Measurements from ENCODE around the gene MSI2.

Gene MSI2

GRCh38 chr17:57629886-57630285 lies 373.6 kb downstream of the MSI2 start:
- DNase-seq, result no peak

GRCh38 chr17:57630736-57631135 lies 374.4 kb downstream of the MSI2 start:
- DNase-seq, result no peak

GRCh38 chr17:57631871-57632270 lies 375.5 kb downstream of the MSI2 start:
- DNase-seq, result no peak

- DNase-seq, result no peak
Observed at GRCh38 chr17:57632294-57632693, 376.0 kb downstream of the MSI2 start.

- no peak for DNase-seq
Observed at GRCh38 chr17:57633236-57633635, 376.9 kb downstream of the MSI2 start.

GRCh38 chr17:57634713-57635465 lies 378.6 kb downstream of the MSI2 start:
- DNase-seq, result no peak

- DNase-seq, result no peak
Observed at GRCh38 chr17:57636274-57636673, 380.0 kb downstream of the MSI2 start.

GRCh38 chr17:57636985-57637665 lies 380.8 kb downstream of the MSI2 start:
- no peak for DNase-seq

GRCh38 chr17:57637666-57638010 lies 381.3 kb downstream of the MSI2 start:
- DNase-seq, result no peak

GRCh38 chr17:57638284-57638683 lies 382.0 kb downstream of the MSI2 start:
- DNase-seq, result no peak

GRCh38 chr17:57639381-57639780 lies 383.1 kb downstream of the MSI2 start:
- DNase-seq, result no peak

- no peak for DNase-seq
Observed at GRCh38 chr17:57640079-57640478, 383.8 kb downstream of the MSI2 start.

GRCh38 chr17:57641761-57642160 lies 385.4 kb downstream of the MSI2 start:
- no peak for DNase-seq

- no peak for DNase-seq
Observed at GRCh38 chr17:57643062-57643461, 386.7 kb downstream of the MSI2 start.

GRCh38 chr17:57644326-57644725 lies 388.0 kb downstream of the MSI2 start:
- no peak for DNase-seq

- DNase-seq, result no peak
Observed at GRCh38 chr17:57645950-57646665, 389.8 kb downstream of the MSI2 start.

- DNase-seq, result no peak
Observed at GRCh38 chr17:57648720-57649119, 392.4 kb downstream of the MSI2 start.

- DNase-seq, result no peak
Observed at GRCh38 chr17:57649191-57649590, 392.9 kb downstream of the MSI2 start.

- no peak for DNase-seq
Observed at GRCh38 chr17:57649731-57650484, 393.6 kb downstream of the MSI2 start.

- DNase-seq, result no peak
Observed at GRCh38 chr17:57650548-57650947, 394.2 kb downstream of the MSI2 start.

GRCh38 chr17:57651451-57651850 lies 395.1 kb downstream of the MSI2 start:
- DNase-seq, result no peak

- no peak for DNase-seq
Observed at GRCh38 chr17:57651996-57652395, 395.7 kb downstream of the MSI2 start.

- no peak for DNase-seq
Observed at GRCh38 chr17:57652811-57653210, 396.5 kb downstream of the MSI2 start.

Measured in NCI-H446 (cell line).